OCI-LY3 (cell line): ENCODE results near the gene RUFY3.
"Not testable (repeated sequence)": the region's sequence is repeated elsewhere in the genome, so short reads cannot be mapped to it uniquely, and the experiment has no call there.

Source experiments
- H2AFZ ChIP-seq: fragments of 200-600, 300-600 bp; shearing (Covaris generic); 2 replicates; pipeline ENCODE4 v1.6.0; 2014; ENCODE audit warnings: antibody characterized with exemption, low read depth, low read length
- H3K27ac ChIP-seq: fragments of 200-600, 300-600 bp; sonication (generic); 2 replicates; pipeline ENCODE4 v1.5.1; 2014; ENCODE audit warnings: mild to moderate bottlenecking, low read length, moderate library complexity, mixed read lengths
- H3K27me3 ChIP-seq: fragments of 200-600, 300-600 bp; sonication (generic); 2 replicates; pipeline ENCODE4 v1.6.1; 2014; ENCODE audit warnings: low read depth, low read length, mixed read lengths
- H3K36me3 ChIP-seq: fragments of 200-600, 300-600 bp; sonication (generic); replicated peaks from 2 replicates; pipeline ENCODE3; 2014; ENCODE audit warnings: low read depth, low read length, mixed read lengths
- H3K4me1 ChIP-seq: fragments of 300-600, 200-600 bp; sonication (generic); 2 replicates; pipeline ENCODE4 v1.6.1; 2014; ENCODE audit warnings: low read length, mixed read lengths
- H3K4me2 ChIP-seq: fragments of 200-600, 300-600 bp; sonication (generic); 2 replicates; pipeline ENCODE4 v1.6.1; 2014; ENCODE audit warnings: low read length, mixed read lengths
- H3K4me3 ChIP-seq: fragments of 300-600, 200-600 bp; sonication (generic); 2 replicates; pipeline ENCODE4 v1.5.1; 2014; ENCODE audit warnings: antibody characterized with exemption, mild to moderate bottlenecking, low read length, moderate library complexity
- H3K79me2 ChIP-seq: fragments of 300-600, 200-600 bp; shearing (Covaris generic); 2 replicates; pipeline ENCODE4 v1.6.1; 2014; ENCODE audit warnings: mild to moderate bottlenecking, low read length, mixed read lengths
- H3K9ac ChIP-seq: fragments of 300-600, 200-600 bp; shearing (Covaris generic); 2 replicates; pipeline ENCODE4 v1.6.0; 2014; ENCODE audit warnings: mild to moderate bottlenecking, low read length, moderate library complexity
- H3K9me3 ChIP-seq: fragments of 200-600, 300-600 bp; shearing (Covaris generic); 2 replicates; pipeline ENCODE4 v1.6.1; 2014; ENCODE audit warnings: low read length, mixed read lengths; ENCODE audit not compliant: insufficient read depth
- H4K20me1 ChIP-seq: fragments of 200-600, 300-600 bp; sonication (generic); 2 replicates; pipeline ENCODE4 v1.6.1; 2016; ENCODE audit warnings: low read length, mixed read lengths; ENCODE audit not compliant: insufficient read depth
- EZH2phosphoT487 ChIP-seq: fragments of 200-600 bp; shearing (Covaris generic); IDR thresholded peaks from 2 replicates; pipeline ENCODE4 v1.6.1; 2018; ENCODE audit warnings: antibody characterized with exemption, mixed run types, low read depth
- TF ChIP-seq, protein P1 (sequence below): fragments of 200-600, 300-600 bp; sonication (generic); IDR thresholded peaks from 2 replicates; pipeline ENCODE4 v1.5.1; 2014; ENCODE audit warnings: antibody characterized with exemption, low read length, low read depth

Gene RUFY3

DNA sequence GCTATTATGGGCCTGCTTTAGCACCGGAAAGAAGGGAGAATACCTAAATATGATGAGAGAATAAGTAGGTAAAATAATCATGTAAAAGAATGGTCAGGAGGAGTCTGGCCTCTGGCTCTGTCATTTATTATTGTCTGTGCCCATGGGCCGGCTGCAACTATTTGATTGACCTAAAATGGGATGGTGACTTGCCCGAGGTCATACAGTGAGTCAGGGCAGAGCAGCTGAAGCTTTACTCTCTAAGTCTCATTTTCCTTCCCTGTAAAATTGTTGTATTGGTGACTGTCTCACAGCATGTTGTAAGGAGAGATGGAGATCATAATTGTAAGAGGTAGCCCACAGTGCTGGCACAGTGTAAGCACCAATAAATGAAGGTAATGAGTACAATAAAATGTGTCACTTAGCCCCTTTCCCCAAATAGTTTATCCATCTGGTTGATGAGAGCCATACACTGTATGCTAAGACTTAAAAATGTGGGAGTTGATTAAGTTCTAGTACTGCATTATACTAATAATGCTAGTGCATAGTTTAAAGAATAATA lies 39.6 kb downstream of the RUFY3 start:
- H3K4me3 ChIP-seq: no peak overlapping the region
- no peak overlapping the region for H3K4me2 ChIP-seq
- H3K27me3 ChIP-seq: no peaks in the 10 kb centered on the region
- H3K4me1 ChIP-seq: peaks cover 12% of the 10 kb centered on the region
- TF ChIP-seq EZH2phosphoT487: no peak
- TF ChIP-seq, protein P1, sequence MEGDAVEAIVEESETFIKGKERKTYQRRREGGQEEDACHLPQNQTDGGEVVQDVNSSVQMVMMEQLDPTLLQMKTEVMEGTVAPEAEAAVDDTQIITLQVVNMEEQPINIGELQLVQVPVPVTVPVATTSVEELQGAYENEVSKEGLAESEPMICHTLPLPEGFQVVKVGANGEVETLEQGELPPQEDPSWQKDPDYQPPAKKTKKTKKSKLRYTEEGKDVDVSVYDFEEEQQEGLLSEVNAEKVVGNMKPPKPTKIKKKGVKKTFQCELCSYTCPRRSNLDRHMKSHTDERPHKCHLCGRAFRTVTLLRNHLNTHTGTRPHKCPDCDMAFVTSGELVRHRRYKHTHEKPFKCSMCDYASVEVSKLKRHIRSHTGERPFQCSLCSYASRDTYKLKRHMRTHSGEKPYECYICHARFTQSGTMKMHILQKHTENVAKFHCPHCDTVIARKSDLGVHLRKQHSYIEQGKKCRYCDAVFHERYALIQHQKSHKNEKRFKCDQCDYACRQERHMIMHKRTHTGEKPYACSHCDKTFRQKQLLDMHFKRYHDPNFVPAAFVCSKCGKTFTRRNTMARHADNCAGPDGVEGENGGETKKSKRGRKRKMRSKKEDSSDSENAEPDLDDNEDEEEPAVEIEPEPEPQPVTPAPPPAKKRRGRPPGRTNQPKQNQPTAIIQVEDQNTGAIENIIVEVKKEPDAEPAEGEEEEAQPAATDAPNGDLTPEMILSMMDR: no peak
- peaks cover 7% of the 10 kb centered on the region; the same call in 1 of the 2 replicates for H3K79me2 ChIP-seq
- no peaks in the 10 kb centered on the region for H3K9me3 ChIP-seq
- no peak overlapping the region for H3K9ac ChIP-seq
- peaks cover 15% of the 10 kb centered on the region for H3K36me3 ChIP-seq
- H3K27ac ChIP-seq: no peak overlapping the region
- H4K20me1 ChIP-seq: no peaks in the 10 kb centered on the region
- no peak overlapping the region for H2AFZ ChIP-seq

DNA sequence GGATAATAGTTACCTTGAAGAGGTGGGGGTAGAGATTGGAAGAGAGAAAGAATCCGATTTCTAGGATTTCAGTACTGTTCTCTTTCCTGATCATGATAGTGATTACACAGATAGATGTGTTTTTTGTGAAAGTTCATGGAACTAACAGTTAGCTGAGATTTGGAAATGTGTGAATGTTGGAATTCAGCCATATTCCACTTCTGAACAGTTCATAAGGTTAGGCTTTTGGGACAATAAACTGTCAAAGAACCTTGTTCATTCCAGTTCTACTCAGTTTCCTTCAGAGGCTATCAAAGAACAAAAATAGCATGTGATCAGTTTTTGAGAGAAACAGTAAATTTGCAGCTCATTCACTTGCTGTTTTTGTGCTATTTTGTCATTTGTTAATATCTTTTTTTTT lies 43.6 kb downstream of the RUFY3 start:
- Histone ChIP-seq H3K9ac (no peak overlapping the region), H3K36me3 (peaks cover 19% of the 10 kb centered on the region), H4K20me1 (no peaks in the 10 kb centered on the region), H3K4me3 (no peak overlapping the region), H3K27ac (no peak overlapping the region), H3K79me2 (no peaks in the 10 kb centered on the region), H3K4me1 (no peaks in the 10 kb centered on the region), H3K27me3 (no peaks in the 10 kb centered on the region), H3K4me2 (no peak overlapping the region), H3K9me3 (no peaks in the 10 kb centered on the region), H2AFZ (no peak overlapping the region)
- TF ChIP-seq EZH2phosphoT487: no peak
- TF ChIP-seq, protein P1: no peak

DNA sequence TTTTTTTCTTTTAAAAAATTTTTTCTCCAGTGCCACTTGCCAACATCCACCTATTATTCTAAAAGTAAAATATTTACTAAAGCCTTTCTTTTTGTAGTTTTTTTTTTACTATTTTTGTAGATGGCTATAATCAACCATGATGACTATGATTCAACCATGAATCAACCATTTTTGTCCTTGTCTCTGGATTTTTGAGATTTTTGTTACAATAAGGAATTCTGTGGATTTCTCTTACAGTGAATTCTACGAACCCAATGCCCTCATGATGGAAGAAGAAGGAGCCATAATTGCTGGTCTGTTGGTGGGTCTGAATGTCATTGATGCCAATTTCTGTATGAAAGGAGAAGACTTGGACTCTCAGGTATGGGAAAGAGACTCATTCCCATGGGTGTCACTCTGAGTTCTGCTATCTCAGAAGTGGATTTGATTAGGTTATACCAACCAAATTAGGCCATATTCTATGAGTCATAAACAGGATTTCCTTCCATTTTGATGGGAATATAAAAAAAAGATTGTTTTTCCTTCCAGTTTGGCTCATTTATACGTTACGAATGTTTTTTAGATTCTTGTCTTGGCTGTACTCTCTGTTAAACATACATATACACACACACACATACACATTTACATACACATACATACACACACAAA lies 46.7 kb downstream of the RUFY3 start:
- H3K36me3 ChIP-seq: peaks cover 16% of the 10 kb centered on the region
- H3K4me1 ChIP-seq: peaks cover 10% of the 10 kb centered on the region
- no peak overlapping the region for H3K4me2 ChIP-seq
- no peak overlapping the region for H2AFZ ChIP-seq
- no peaks in the 10 kb centered on the region for H3K79me2 ChIP-seq
- no peaks in the 10 kb centered on the region for H3K9me3 ChIP-seq
- TF ChIP-seq EZH2phosphoT487: no peak
- TF ChIP-seq, protein P1: no peak
- H4K20me1 ChIP-seq: no peaks in the 10 kb centered on the region
- no peak overlapping the region for H3K27ac ChIP-seq
- no peak overlapping the region for H3K9ac ChIP-seq
- no peaks in the 10 kb centered on the region for H3K27me3 ChIP-seq
- H3K4me3 ChIP-seq: no peak overlapping the region

DNA sequence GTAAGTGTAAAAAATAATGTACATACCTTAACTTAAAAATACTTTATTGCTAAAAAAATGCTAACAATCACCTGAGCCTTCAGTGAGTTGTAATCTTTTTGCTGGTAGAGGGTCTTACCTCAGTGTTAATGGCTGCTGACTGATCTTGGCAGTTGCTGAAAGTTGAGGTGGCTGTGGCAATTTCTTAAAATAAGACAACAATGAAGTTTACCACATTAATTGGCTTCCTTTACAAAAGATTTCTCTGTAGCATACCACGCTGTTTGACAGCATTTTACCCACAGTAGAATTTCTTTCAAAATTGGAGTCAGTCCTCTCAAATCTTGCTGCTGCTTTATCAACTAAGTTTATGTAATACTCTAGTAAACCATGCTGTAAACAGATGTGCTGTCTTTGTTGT lies 47.6 kb downstream of the RUFY3 start:
- not testable (repeated sequence) for H3K36me3 ChIP-seq, H3K9ac ChIP-seq, H2AFZ ChIP-seq, H3K79me2 ChIP-seq, H3K4me3 ChIP-seq, H3K27ac ChIP-seq, H3K27me3 ChIP-seq, H4K20me1 ChIP-seq, H3K4me2 ChIP-seq, H3K9me3 ChIP-seq
- H3K4me1 ChIP-seq: peaks cover 17% of the 10 kb centered on the region
